Tibial nerve (tissue), 4 donors: Measurements from ENCODE around the gene ICOS.

ENCODE experiments used
- EP300 ChIP-seq, 2 donors: sonication (generic); formaldehyde crosslinking; IDR thresholded peaks; one replicate each; pipeline ENCODE4 v1.6.1; 2017; ENCODE audit warnings: antibody characterized with exemption in 2 of 2, mild to moderate bottlenecking in 1 of 2
- POLR2A ChIP-seq, 2 donors: fragments of 450-650 bp; IDR thresholded peaks; one replicate each; pipeline ENCODE4 v1.6.1; 2017; ENCODE audit warnings: antibody characterized with exemption in 2 of 2, mild to moderate bottlenecking in 2 of 2, moderate library complexity in 2 of 2
- TF ChIP-seq, protein P1 (sequence below), 5 experiments: fragments of 200-600 bp in 3 of 5; fragments of 450-650 bp in 2 of 5; sonication (generic) in 3 of 5; IDR thresholded peaks; one replicate each; pipeline ENCODE4 v1.5.1; 2016 to 2019; ENCODE audit warnings: antibody characterized with exemption in 5 of 5, mild to moderate bottlenecking in 3 of 5, moderate library complexity in 2 of 5

GRCh38 chr2:203913947-203914346, 22.6 kb upstream of the ICOS start:
- TF ChIP-seq, protein P1, sequence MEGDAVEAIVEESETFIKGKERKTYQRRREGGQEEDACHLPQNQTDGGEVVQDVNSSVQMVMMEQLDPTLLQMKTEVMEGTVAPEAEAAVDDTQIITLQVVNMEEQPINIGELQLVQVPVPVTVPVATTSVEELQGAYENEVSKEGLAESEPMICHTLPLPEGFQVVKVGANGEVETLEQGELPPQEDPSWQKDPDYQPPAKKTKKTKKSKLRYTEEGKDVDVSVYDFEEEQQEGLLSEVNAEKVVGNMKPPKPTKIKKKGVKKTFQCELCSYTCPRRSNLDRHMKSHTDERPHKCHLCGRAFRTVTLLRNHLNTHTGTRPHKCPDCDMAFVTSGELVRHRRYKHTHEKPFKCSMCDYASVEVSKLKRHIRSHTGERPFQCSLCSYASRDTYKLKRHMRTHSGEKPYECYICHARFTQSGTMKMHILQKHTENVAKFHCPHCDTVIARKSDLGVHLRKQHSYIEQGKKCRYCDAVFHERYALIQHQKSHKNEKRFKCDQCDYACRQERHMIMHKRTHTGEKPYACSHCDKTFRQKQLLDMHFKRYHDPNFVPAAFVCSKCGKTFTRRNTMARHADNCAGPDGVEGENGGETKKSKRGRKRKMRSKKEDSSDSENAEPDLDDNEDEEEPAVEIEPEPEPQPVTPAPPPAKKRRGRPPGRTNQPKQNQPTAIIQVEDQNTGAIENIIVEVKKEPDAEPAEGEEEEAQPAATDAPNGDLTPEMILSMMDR (IDR thresholded peaks at IDR 0.05): no peak
- no peak for TF ChIP-seq POLR2A (IDR thresholded peaks at IDR 0.05)
- no peak for TF ChIP-seq EP300 (IDR thresholded peaks at IDR 0.05)
